ENCODE results near the gene TGFA.

- TF ChIP-seq, protein P1, sequence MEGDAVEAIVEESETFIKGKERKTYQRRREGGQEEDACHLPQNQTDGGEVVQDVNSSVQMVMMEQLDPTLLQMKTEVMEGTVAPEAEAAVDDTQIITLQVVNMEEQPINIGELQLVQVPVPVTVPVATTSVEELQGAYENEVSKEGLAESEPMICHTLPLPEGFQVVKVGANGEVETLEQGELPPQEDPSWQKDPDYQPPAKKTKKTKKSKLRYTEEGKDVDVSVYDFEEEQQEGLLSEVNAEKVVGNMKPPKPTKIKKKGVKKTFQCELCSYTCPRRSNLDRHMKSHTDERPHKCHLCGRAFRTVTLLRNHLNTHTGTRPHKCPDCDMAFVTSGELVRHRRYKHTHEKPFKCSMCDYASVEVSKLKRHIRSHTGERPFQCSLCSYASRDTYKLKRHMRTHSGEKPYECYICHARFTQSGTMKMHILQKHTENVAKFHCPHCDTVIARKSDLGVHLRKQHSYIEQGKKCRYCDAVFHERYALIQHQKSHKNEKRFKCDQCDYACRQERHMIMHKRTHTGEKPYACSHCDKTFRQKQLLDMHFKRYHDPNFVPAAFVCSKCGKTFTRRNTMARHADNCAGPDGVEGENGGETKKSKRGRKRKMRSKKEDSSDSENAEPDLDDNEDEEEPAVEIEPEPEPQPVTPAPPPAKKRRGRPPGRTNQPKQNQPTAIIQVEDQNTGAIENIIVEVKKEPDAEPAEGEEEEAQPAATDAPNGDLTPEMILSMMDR (IDR thresholded peaks at IDR 0.05 in 2 of 3, conservative IDR thresholded peaks at IDR 0.05 in 1 of 3; ENCODE audit: borderline replicate concordance in 1 of 3, insufficient read depth in 1 of 3, low read depth in 2 of 3, low read length in 2 of 3): no peak
- no peak for TF ChIP-seq TCF7L2 (IDR thresholded peaks at IDR 0.05; ENCODE audit: borderline replicate concordance, extremely low read depth, insufficient read depth, insufficient read length)
- TF ChIP-seq, protein P2, sequence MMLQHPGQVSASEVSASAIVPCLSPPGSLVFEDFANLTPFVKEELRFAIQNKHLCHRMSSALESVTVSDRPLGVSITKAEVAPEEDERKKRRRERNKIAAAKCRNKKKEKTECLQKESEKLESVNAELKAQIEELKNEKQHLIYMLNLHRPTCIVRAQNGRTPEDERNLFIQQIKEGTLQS (IDR thresholded peaks at IDR 0.05): no peak
- TF ChIP-seq EZH2phosphoT487 (IDR thresholded peaks at IDR 0.05; ENCODE audit: borderline replicate concordance): no peak
- TF ChIP-seq POLR2A (IDR thresholded peaks at IDR 0.05; ENCODE audit: borderline replicate concordance, extremely low read depth, insufficient read depth, insufficient read length): no peak
- no peak for TF ChIP-seq POLR2AphosphoS5 (IDR thresholded peaks at IDR 0.05; ENCODE audit: low read depth, low read length)
- no peak for TF ChIP-seq SRF (IDR thresholded peaks at IDR 0.05; ENCODE audit: low read depth)
These were observed 4.4 kb downstream of the TGFA start for GRCh38 chr2:70549064-70549710.

All from HCT116 (cell line).